Kidney epithelial cell (primary cell): Measurements from ENCODE around the gene PTPRR. TPM values are rescaled to one million over a fixed set of nuclear protein-coding genes. Genes with fewer than 3 reads are reported as not detected.
A peak's percentile ranks its signal among the peaks of the same experiment; 100 is the strongest.
"Not testable (repeated sequence)": the region's sequence is repeated elsewhere in the genome, so short reads cannot be mapped to it uniquely, and the experiment has no call there.

Source experiments
- DNase-seq: peaks from one replicate; pipeline ENCODE4 v3.0.0-alpha.2; 2010; ENCODE audit warnings: low read depth
- H3K27me3 ChIP-seq: 2 replicates; pipeline ENCODE4 v1.6.0; 2011; ENCODE audit warnings: low read length; ENCODE audit not compliant: control insufficient read depth, insufficient read depth
- H3K36me3 ChIP-seq: 2 replicates; pipeline ENCODE4 v1.5.1; 2011; ENCODE audit warnings: low read length; ENCODE audit not compliant: control insufficient read depth, insufficient read depth
- H3K4me3 ChIP-seq: 2 replicates; pipeline ENCODE4 v1.5.1; 2011; ENCODE audit warnings: low read depth, mild to moderate bottlenecking, control low read depth, low read length
- total RNA-seq: library from RNA; depleted of rRNA; stranded (reverse); fragments of >200 nt; gene quantifications from 2 replicates; pipeline ENCODE4 v1.2.3, GENCODE V29; 2015
- TF ChIP-seq, protein P1 (sequence below): IDR thresholded peaks from 2 replicates; pipeline ENCODE4 v1.5.1; 2011; ENCODE audit warnings: mild to moderate bottlenecking, moderate library complexity, low read length, control low read depth, inconsistent platforms; ENCODE audit not compliant: insufficient read depth, poor library complexity, severe bottlenecking

Gene PTPRR
- total RNA-seq, 1 donor from 2014 or later = 2.3 TPM

DNA sequence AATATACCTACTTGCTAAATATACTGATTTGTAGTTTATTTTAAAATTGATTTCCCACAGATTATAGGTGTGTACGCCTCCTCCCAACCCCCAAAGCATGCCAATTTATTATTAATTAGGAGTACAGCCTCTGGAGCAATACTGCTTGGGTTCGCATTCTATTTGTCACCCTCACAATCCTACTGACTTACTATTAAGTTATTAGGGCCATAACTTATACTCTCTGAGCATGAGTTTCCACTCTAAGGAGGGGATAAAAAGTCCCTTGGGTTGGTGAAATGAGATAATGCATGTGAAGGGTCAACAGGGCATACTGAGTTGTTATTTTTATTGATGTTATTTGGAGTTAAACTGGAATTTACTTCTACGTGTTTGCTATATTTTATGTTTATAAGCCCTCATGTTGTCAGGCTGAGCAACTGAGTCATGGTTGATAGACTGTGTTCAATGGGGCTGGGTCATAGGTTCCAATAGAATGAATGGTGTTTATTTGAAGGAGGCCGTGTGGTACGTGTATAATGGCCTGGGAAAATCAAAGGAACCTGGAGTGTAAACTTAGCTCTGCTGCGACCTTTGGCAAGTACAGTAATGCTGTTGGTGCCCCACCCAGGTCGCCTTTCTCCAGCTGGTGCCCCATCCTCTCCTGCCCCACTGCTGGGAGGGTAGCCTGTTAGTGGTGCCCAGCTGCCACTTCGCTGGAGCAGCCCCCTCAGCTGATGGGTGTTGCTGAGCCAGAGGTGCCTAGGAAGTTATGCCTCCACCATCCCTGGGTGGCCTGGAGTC is 184.0 kb downstream of the PTPRR start:
- DNase-seq = no peak
- no peak overlapping the region for H3K4me3 ChIP-seq
- no peaks in the 10 kb centered on the region for H3K27me3 ChIP-seq
- no peaks in the 10 kb centered on the region for H3K36me3 ChIP-seq
- TF ChIP-seq, protein P1, sequence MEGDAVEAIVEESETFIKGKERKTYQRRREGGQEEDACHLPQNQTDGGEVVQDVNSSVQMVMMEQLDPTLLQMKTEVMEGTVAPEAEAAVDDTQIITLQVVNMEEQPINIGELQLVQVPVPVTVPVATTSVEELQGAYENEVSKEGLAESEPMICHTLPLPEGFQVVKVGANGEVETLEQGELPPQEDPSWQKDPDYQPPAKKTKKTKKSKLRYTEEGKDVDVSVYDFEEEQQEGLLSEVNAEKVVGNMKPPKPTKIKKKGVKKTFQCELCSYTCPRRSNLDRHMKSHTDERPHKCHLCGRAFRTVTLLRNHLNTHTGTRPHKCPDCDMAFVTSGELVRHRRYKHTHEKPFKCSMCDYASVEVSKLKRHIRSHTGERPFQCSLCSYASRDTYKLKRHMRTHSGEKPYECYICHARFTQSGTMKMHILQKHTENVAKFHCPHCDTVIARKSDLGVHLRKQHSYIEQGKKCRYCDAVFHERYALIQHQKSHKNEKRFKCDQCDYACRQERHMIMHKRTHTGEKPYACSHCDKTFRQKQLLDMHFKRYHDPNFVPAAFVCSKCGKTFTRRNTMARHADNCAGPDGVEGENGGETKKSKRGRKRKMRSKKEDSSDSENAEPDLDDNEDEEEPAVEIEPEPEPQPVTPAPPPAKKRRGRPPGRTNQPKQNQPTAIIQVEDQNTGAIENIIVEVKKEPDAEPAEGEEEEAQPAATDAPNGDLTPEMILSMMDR = no peak

DNA sequence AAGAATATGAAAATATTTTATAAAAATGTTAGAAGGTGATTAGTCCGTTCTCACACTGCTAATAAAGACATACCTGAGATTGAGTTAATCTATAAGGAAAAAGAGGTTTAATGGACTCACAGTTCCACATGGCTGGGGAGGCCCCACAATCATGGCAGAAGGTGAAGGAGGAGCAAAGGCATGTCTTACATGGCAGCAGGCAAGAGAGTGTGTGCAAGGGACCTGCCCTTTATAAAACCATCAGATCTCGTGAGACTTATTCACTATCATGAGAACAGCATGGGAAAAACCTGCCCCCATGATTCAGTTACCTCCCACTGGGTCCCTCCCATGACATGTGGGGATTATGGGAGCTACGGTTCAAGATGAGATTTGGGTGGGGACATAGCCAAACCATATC is 185.3 kb downstream of the PTPRR start:
- not testable (repeated sequence) for DNase-seq, H3K27me3 ChIP-seq, H3K4me3 ChIP-seq, H3K36me3 ChIP-seq

DNA sequence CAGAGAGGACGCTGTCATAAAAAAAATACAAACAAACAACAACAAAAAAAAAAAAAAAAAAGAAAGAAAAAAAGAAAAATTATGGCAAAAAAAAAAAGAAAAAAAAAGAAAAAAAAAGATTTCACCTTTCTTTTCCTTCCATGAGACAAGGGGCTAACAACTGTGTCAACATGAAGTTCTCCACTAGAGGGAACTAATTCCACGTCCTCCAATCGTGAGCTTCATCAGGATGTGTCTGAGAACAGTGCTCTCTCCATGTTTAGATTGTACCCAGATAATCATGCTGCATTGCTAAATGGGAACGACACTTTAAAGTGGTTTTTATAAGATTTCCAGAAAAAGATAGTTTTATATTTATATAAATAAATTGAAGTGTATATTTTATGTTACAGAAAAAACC is 187.2 kb downstream of the PTPRR start:
- TF ChIP-seq, protein P1 = peak; percentile 70
- no peak overlapping the region for H3K4me3 ChIP-seq
- DNase-seq = no peak
- no peaks in the 10 kb centered on the region for H3K27me3 ChIP-seq
- no peaks in the 10 kb centered on the region for H3K36me3 ChIP-seq

DNA sequence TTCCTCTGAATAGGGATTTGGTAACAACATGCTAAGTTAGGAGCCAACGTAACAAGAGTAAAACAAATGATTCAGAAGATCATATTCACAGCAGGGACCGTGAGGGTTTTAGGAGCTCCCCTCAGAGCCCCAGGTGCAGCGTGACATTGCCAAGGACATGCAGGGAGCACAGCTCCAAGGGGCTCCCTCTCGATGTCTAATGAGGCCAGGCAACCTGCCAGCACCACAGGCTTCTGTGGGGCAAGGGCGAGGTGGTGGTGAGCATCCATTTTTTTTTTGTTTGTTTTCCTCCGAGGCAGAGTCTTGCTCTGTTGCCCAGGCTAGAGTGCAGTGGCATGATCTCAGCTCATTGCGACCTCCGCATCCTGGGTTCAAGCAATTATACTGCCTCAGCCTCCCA is 188.3 kb downstream of the PTPRR start:
- Histone ChIP-seq H3K36me3 (no peaks in the 10 kb centered on the region), H3K4me3 (no peak overlapping the region), H3K27me3 (no peaks in the 10 kb centered on the region)
- TF ChIP-seq, protein P1 = no peak
- no peak for DNase-seq

DNA sequence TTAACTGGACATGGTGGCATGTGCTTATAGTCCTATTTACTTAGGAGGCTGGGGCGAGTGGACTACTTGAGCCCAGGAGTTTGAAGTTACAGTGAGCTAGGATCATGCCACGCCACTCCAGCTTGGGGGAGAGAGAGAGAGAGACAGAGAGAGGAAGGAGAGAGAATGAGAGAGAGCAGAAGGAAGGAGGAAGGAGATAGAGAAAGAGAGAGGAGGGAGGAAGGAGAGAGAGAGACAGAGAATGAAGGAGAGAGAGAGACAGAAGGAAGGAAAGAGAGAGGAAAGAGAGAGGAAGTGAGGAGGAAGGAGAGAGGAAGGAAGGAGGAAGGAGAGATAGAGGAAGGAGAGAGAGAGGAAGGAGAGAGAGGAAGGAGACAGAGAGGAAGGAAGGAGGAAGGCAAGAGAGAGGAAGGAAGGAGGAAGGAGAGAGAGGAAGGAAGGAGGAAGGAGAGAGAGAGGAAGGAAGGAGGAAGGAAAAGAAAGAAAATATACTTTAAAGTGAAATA is 189.8 kb downstream of the PTPRR start:
- no peak for DNase-seq
- Histone ChIP-seq H3K36me3 (no peaks in the 10 kb centered on the region), H3K4me3 (no peak overlapping the region), H3K27me3 (no peaks in the 10 kb centered on the region)
- TF ChIP-seq, protein P1 = no peak

DNA sequence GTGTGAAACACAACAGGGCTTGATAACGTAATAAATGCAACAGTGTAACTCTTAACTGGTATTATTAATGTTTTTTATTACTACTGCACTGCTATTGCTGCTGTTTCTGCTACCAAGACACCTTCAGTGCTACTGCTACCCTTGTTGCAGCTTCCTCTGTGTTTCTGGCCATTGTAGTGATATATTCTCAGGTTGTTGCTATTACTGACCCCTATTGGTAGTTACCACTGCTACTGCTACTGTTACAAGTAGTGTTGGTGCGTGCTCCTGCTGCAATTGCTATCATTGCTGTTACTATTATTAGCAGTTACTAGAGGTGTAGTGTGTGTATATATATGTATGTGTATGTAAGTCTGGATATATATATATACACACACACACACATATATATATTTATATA is 196.1 kb downstream of the PTPRR start:
- Histone ChIP-seq H3K27me3 (no peaks in the 10 kb centered on the region), H3K36me3 (no peaks in the 10 kb centered on the region), H3K4me3 (no peak overlapping the region)
- TF ChIP-seq, protein P1 = peak; percentile 28
- DNase-seq = no peak
